Psoas muscle (tissue), 8 donors: ENCODE results near the gene WHRN. TPM values are rescaled to one million over a fixed set of nuclear protein-coding genes. Genes with fewer than 3 reads are reported as not detected.

Source experiments
- ATAC-seq, 4 donors: fragments of 200-7000 bp; cut with Tn5 transposase; one replicate each; pipeline ENCODE4 v1.9.1; 2020; ENCODE audit warnings: moderate library complexity in 3 of 4, mild to moderate bottlenecking in 2 of 4
- DNase-seq, 2 donors: peaks; one replicate each; pipeline ENCODE4 v3.0.0-alpha.2; 2020
- H3K27ac ChIP-seq: fragments of 200-600 bp; one replicate; pipeline ENCODE4 v1.8.0; 2022
- H3K27me3 ChIP-seq, 3 donors: fragments of 200-600 bp in 1 of 3; one replicate each; pipeline versions ENCODE4 v1.6.1 to v1.8.0; 2013 to 2022; ENCODE audit warnings: low read length in 2 of 3, mild to moderate bottlenecking in 2 of 3, moderate library complexity in 1 of 3; ENCODE audit not compliant: insufficient read depth in 3 of 3
- H3K36me3 ChIP-seq, 2 donors: fragments of 200-600 bp in 1 of 2; one replicate each; pipeline versions ENCODE4 v1.6.1 to v1.8.0; 2013 to 2022; ENCODE audit warnings: low read depth in 1 of 2, mild to moderate bottlenecking in 1 of 2, moderate library complexity in 1 of 2; ENCODE audit not compliant: insufficient read depth in 1 of 2
- H3K4me1 ChIP-seq: fragments of 200-600 bp; one replicate; pipeline ENCODE4 v1.8.0; 2022
- H3K4me3 ChIP-seq: fragments of 200-600 bp; one replicate; pipeline ENCODE4 v1.8.0; 2022; ENCODE audit warnings: mild to moderate bottlenecking
- H3K9me3 ChIP-seq: fragments of 200-600 bp; one replicate; pipeline ENCODE4 v1.8.0; 2022
- WGBS, 3 donors: extraction: QIAGEN DNeasy Blood & Tissue Kit; methylation state at CpG; one replicate each; pipeline versions ENCODE4 v1.1.6 to v1.1.7; 2013; 5-methylcytosine and 5-hydroxymethylcytosine counted together
- intact Hi-C, 2 donors: fragments of 100-400 bp; cut with DNase I; formaldehyde crosslinking; loops; one replicate each; pipeline versions ENCODE4 v1.11.0 to v1.14.2; 2022
- polyA plus RNA-seq, 3 donors: library from polyadenylated mRNA; stranded (reverse); fragments of 200-250 nt; gene quantifications; one replicate each; pipeline ENCODE4 v1.2.3, GENCODE V29; 2013
- total RNA-seq, 4 donors: library from RNA; stranded (reverse); fragmentation: NEBNext Ultra II Directional in 2 of 4; extraction: Animal tissue kit (Norgen Biotek cat#: 25700) in 2 of 4; gene quantifications; one replicate each; pipeline versions ENCODE4 v1.2.1 to v1.2.4, GENCODE V29; 2021 to 2023
- TF ChIP-seq, protein P1 (sequence below): fragments of 200-600 bp; IDR thresholded peaks from one replicate; pipeline ENCODE4 v1.8.0; 2022; ENCODE audit warnings: antibody characterized with exemption
- donor health status: healthy with polysubstance abuse.
- donor health status: DM: no; HTN: no; CAD: no; lungs with moderate emphysema.
- donor health status: Bipolar disorder and iron deficiency.
- donor health status: healthy.
- donor health status: DM: yes; HTN: yes; CAD: no.
- donor health status: DM: no; HTN: no; CAD: no.
- donor health status: DM: no; HTN: no; CAD: no.
- donor health status: DM: yes; HTN: yes; CAD: no.

Gene WHRN
- total and polyA plus RNA-seq, 7 donors: 0.07 to 0.62 (median 0.15) TPM

DNA sequence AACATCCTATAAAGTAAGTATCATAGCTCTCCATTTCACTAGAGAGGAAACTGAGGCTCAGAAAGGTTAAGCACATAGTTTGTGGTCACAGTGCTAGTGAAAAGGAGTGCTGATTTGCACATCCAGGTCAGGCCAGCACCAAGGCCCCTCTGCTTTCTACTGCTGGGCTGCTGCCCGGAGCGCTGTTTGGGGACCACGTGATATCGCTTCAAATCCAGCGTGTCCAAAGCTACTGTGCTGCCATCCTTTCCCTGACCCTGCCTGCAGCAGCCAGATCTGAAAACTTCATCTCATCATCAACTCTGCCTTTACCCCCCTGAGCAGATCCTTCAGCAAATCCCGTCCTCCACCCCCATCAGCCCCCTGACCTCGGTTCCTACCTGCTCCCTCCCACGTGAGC lies 76.8 kb downstream of the WHRN start:
- intact Hi-C loops: no loop called here
- no peaks in the 10 kb centered on the region for H3K4me1 ChIP-seq
- H3K4me3 ChIP-seq: no peak overlapping the region
- TF ChIP-seq, protein P1, sequence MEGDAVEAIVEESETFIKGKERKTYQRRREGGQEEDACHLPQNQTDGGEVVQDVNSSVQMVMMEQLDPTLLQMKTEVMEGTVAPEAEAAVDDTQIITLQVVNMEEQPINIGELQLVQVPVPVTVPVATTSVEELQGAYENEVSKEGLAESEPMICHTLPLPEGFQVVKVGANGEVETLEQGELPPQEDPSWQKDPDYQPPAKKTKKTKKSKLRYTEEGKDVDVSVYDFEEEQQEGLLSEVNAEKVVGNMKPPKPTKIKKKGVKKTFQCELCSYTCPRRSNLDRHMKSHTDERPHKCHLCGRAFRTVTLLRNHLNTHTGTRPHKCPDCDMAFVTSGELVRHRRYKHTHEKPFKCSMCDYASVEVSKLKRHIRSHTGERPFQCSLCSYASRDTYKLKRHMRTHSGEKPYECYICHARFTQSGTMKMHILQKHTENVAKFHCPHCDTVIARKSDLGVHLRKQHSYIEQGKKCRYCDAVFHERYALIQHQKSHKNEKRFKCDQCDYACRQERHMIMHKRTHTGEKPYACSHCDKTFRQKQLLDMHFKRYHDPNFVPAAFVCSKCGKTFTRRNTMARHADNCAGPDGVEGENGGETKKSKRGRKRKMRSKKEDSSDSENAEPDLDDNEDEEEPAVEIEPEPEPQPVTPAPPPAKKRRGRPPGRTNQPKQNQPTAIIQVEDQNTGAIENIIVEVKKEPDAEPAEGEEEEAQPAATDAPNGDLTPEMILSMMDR: no peak
- ATAC-seq: no peak
- WGBS, 3 donors: 39 to 43% (median 41%) methylated on average over 8 of the region's 8 CpGs
- no peak overlapping the region for H3K27ac ChIP-seq
- DNase-seq: no peak
- no peaks in the 10 kb centered on the region for H3K36me3 ChIP-seq
- no peaks in the 10 kb centered on the region for H3K9me3 ChIP-seq
- H3K27me3 ChIP-seq: peaks cover 0 to 7% (median 0%) of the 10 kb centered on the region in 3 donors

DNA sequence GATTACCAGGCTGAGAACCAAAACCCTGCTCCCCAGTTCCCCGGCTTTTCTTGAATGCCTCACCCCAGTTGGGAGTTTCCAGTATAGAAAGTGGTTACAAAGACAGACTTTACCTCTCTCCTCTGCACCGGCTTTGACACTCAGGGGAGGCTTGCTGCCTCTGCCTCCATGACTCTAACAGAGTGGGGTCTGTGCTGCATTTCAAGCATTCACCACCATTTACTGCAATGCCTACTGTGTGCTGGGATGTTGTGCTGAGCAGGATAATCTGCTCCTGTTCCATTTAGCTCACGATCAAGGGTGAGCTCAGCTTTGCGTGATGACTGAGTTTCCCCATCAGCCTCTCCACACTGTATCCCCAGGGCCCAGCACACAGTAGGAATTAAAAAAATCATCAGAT lies 77.6 kb downstream of the WHRN start:
- Histone ChIP-seq H3K27ac (no peak overlapping the region), H3K9me3 (no peaks in the 10 kb centered on the region), H3K4me3 (no peak overlapping the region), H3K4me1 (no peaks in the 10 kb centered on the region), H3K36me3 (no peaks in the 10 kb centered on the region), H3K27me3 (peaks cover 0 to 6% (median 0%) of the 10 kb centered on the region in 3 donors)
- ATAC-seq (no peak), DNase-seq (no peak)
- WGBS, 3 donors: 92 to 94% (median 93%) methylated on average over 4 of the region's 4 CpGs
- intact Hi-C loops: no loop called here
- TF ChIP-seq, protein P1: no peak

DNA sequence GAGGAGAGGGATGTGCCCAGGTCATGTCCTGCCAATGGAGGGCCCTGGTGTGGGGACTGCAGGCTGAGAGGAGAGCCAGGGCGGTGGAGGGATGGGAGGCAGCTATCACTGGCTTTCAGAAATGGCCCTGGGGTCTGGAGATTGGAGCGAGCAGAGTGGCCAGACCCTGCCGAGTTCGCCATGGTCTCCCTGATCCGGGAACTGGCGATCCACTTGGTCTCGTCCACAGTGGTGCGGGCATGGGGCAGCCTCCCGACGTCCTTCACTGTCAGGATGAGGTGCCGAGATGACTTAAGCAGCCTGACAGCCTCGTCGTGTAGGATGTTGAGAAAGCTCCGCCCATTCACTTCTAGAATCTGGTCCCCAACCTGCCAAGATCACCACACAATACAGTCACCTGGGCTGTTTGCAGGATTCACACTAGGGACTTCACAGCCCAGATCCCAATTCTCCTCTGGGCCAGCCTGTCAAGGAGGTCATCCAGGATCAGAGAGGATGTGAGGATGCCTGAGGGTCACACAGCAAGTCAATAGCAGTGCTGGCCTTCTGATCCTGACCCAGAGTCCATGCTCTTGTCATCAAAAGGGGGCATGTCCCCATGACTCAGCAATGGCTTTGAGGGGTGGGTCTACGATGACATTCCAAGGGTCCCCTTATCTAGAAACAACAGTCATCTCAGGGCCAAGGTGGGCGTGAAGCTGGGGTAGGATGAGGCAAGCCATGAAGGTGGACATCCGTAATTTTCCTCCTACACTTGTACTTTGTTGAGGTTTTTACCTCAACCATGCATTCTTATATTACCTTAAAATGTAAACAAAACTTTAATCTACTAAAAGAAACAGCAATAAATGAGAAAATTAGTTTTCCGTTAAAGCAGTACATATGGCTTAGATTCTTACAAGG lies 79.0 kb downstream of the WHRN start:
- DNase-seq (no peak), ATAC-seq (no peak)
- H3K27me3 ChIP-seq: peaks cover 0 to 6% (median 0%) of the 10 kb centered on the region in 3 donors
- H3K9me3 ChIP-seq: no peaks in the 10 kb centered on the region
- 84 to 87% (median 85%) methylated on average over 18 of the region's 18 CpGs for WGBS, 3 donors
- intact Hi-C loops: no loop called here
- TF ChIP-seq, protein P1: no peak
- no peaks in the 10 kb centered on the region for H3K36me3 ChIP-seq
- no peak overlapping the region for H3K27ac ChIP-seq
- no peaks in the 10 kb centered on the region for H3K4me1 ChIP-seq
- no peak overlapping the region for H3K4me3 ChIP-seq

DNA sequence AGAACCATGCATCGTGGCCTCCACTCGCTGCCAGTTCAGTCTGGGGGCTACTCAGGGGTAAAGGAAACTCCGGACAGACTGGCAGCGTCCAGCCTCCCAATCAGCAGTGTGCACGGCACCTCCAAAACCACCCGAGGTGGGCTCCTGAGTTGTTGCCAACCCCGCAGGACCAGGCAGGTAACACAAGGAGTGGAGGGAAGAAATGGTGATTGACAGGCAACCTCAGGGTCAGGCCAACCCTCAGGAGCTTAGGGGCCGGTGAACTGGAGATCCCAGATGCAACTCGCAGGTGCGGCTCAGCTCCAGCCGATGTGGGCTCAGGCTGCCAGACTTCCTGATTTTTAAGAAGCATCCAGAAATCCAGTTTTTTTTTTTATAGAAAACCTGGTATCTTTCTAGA lies 80.1 kb downstream of the WHRN start:
- intact Hi-C loops: no loop called here
- Histone ChIP-seq H3K4me3 (no peak overlapping the region), H3K36me3 (no peaks in the 10 kb centered on the region), H3K9me3 (no peaks in the 10 kb centered on the region), H3K27me3 (peaks cover 0 to 3% (median 0%) of the 10 kb centered on the region in 3 donors), H3K4me1 (no peaks in the 10 kb centered on the region), H3K27ac (no peak overlapping the region)
- DNase-seq (no peak), ATAC-seq (no peak)
- TF ChIP-seq, protein P1: no peak
- WGBS, 3 donors: 77 to 86% (median 81%) methylated on average over 11 of the region's 11 CpGs
